Suprapubic skin (tissue), 4 donors: ENCODE data around the gene OR10P1. TPM values are rescaled to one million over a fixed set of nuclear protein-coding genes. Genes with fewer than 3 reads are reported as not detected.

Experiments
- DNase-seq, 2 donors: peaks; one replicate each; pipeline ENCODE4 v3.0.0-alpha.2; 2019; ENCODE audit warnings: low spot score in 2 of 2
- H3K27ac ChIP-seq: fragments of 200-600 bp; sonication (generic); one replicate; pipeline ENCODE4 v1.5.1; 2019
- H3K27me3 ChIP-seq: fragments of 200-600 bp; sonication (generic); one replicate; pipeline ENCODE4 v1.5.1; 2019
- H3K36me3 ChIP-seq: fragments of 200-600 bp; sonication (generic); one replicate; pipeline ENCODE4 v1.5.1; 2019
- H3K4me1 ChIP-seq: fragments of 200-600 bp; sonication (generic); one replicate; pipeline ENCODE4 v1.5.1; 2019
- H3K4me3 ChIP-seq: fragments of 200-600 bp; sonication (generic); one replicate; pipeline ENCODE4 v1.5.1; 2019; ENCODE audit warnings: mild to moderate bottlenecking
- H3K9me3 ChIP-seq: fragments of 200-600 bp; sonication (generic); one replicate; pipeline ENCODE4 v1.5.1; 2019
- CTCF ChIP-seq, 2 donors: fragments of 200-600 bp in 1 of 2; fragments of 450-650 bp in 1 of 2; sonication (generic) in 1 of 2; IDR thresholded peaks; one replicate each; pipeline ENCODE4 v1.5.1; 2016 to 2019; ENCODE audit warnings: antibody characterized with exemption in 2 of 2, mild to moderate bottlenecking in 1 of 2, moderate library complexity in 1 of 2
- EP300 ChIP-seq: sonication (generic); formaldehyde crosslinking; IDR thresholded peaks from one replicate; pipeline ENCODE4 v1.6.1; 2017; ENCODE audit warnings: antibody characterized with exemption
- POLR2A ChIP-seq, 2 donors: fragments of 450-650 bp; IDR thresholded peaks; one replicate each; pipeline ENCODE4 v1.6.1; 2017; ENCODE audit warnings: antibody characterized with exemption in 2 of 2, mild to moderate bottlenecking in 2 of 2, moderate library complexity in 2 of 2
- POLR2AphosphoS5 ChIP-seq, 3 donors: sonication (generic); formaldehyde crosslinking; IDR thresholded peaks; one replicate each; pipeline ENCODE4 v1.6.1; 2017; ENCODE audit warnings: antibody characterized with exemption in 3 of 3
- WGBS: methylation state at CpG from one replicate; pipeline ENCODE4 v1.1.5; 2018; 5-methylcytosine and 5-hydroxymethylcytosine counted together
- total RNA-seq, 4 donors: library from RNA; depleted of rRNA; stranded (reverse); fragments of >200 nt; gene quantifications; one replicate each; pipeline ENCODE4 v1.1.0, GENCODE V29; 2016

Gene OR10P1
- total RNA-seq, 4 donors from 2014 or later = not detected

- no peak overlapping the region for H3K27ac ChIP-seq
- 60% methylated on average over 6 of the region's 6 CpGs for WGBS
Observed at GRCh38 chr12:55676707-55677106, 40.0 kb downstream of the OR10P1 start.

GRCh38 chr12:55679691-55680090 lies 43.0 kb downstream of the OR10P1 start:
- peaks cover 9% of the 10 kb centered on the region for H3K4me1 ChIP-seq
- H3K9me3 ChIP-seq = no peaks in the 10 kb centered on the region
- H3K27ac ChIP-seq = no peak overlapping the region
- no peaks in the 10 kb centered on the region for H3K36me3 ChIP-seq
- TF ChIP-seq EP300 = no peak
- TF ChIP-seq CTCF (IDR thresholded peaks at IDR 0.05) = no peak
- TF ChIP-seq POLR2AphosphoS5 (IDR thresholded peaks at IDR 0.05) = no peak
- TF ChIP-seq POLR2A (IDR thresholded peaks at IDR 0.05) = no peak
- DNase-seq = no peak
- WGBS = 85% methylated on average over 5 of the region's 5 CpGs
- H3K27me3 ChIP-seq = peaks cover 5% of the 10 kb centered on the region
- no peak overlapping the region for H3K4me3 ChIP-seq

More at GRCh38 chr12:55676707-55677106, 40.0 kb downstream of the OR10P1 start:
- no peak for DNase-seq
- TF ChIP-seq POLR2A (IDR thresholded peaks at IDR 0.05) = no peak
- TF ChIP-seq POLR2AphosphoS5 (IDR thresholded peaks at IDR 0.05) = no peak
- TF ChIP-seq EP300 = no peak
- no peak for TF ChIP-seq CTCF (IDR thresholded peaks at IDR 0.05)
- Histone ChIP-seq H3K4me1 (peaks cover 7% of the 10 kb centered on the region), H3K36me3 (no peaks in the 10 kb centered on the region), H3K9me3 (no peaks in the 10 kb centered on the region), H3K27me3 (peaks cover 5% of the 10 kb centered on the region), H3K4me3 (no peak overlapping the region)

GRCh38 chr12:55681142-55682077 lies 44.7 kb downstream of the OR10P1 start:
- Histone ChIP-seq H3K9me3 (no peaks in the 10 kb centered on the region), H3K36me3 (no peaks in the 10 kb centered on the region), H3K4me3 (no peak overlapping the region), H3K27me3 (peaks cover 12% of the 10 kb centered on the region), H3K27ac (no peak overlapping the region), H3K4me1 (peaks cover 9% of the 10 kb centered on the region)
- DNase-seq = no peak
- no peak for TF ChIP-seq POLR2A (IDR thresholded peaks at IDR 0.05)
- TF ChIP-seq CTCF (IDR thresholded peaks at IDR 0.05) = peak in 1 of 2 donors; percentile 3
- no peak for TF ChIP-seq POLR2AphosphoS5 (IDR thresholded peaks at IDR 0.05)
- WGBS = 12% methylated on average over 15 of the region's 17 CpGs

GRCh38 chr12:55682087-55682796 lies 45.5 kb downstream of the OR10P1 start:
- no peaks in the 10 kb centered on the region for H3K36me3 ChIP-seq
- 92% methylated on average over 11 of the region's 13 CpGs for WGBS
- H3K4me3 ChIP-seq = no peak overlapping the region
- peaks cover 12% of the 10 kb centered on the region for H3K27me3 ChIP-seq
- TF ChIP-seq EP300 (no peak), CTCF (IDR thresholded peaks at IDR 0.05) (no peak), POLR2AphosphoS5 (IDR thresholded peaks at IDR 0.05) (no peak), POLR2A (IDR thresholded peaks at IDR 0.05) (no peak)
- no peak for DNase-seq
- H3K27ac ChIP-seq = no peak overlapping the region
- no peaks in the 10 kb centered on the region for H3K9me3 ChIP-seq
- H3K4me1 ChIP-seq = peaks cover 9% of the 10 kb centered on the region

GRCh38 chr12:55683676-55684075 lies 47.0 kb downstream of the OR10P1 start:
- H3K4me1 ChIP-seq = peaks cover 9% of the 10 kb centered on the region
- DNase-seq = no peak
- H3K36me3 ChIP-seq = no peaks in the 10 kb centered on the region
- TF ChIP-seq POLR2AphosphoS5 (IDR thresholded peaks at IDR 0.05) (no peak), CTCF (IDR thresholded peaks at IDR 0.05) (no peak), EP300 (no peak)
- H3K27me3 ChIP-seq = peaks cover 12% of the 10 kb centered on the region
- H3K27ac ChIP-seq = no peak overlapping the region
- H3K4me3 ChIP-seq = no peak overlapping the region
- WGBS = 80% methylated on average over 7 of the region's 7 CpGs
- no peaks in the 10 kb centered on the region for H3K9me3 ChIP-seq
